Thyroid gland (tissue), 4 donors: ENCODE data around the gene FEM1C. TPM values are rescaled to one million over a fixed set of nuclear protein-coding genes. Genes with fewer than 3 reads are reported as not detected.

ENCODE experiments used
- small RNA-seq: library from RNA; depleted of rRNA; stranded (forward); fragments of <200 nt; gene quantifications from one replicate; pipeline ENCODE3, GENCODE V24; 2016
- total RNA-seq, 4 donors: library from RNA; depleted of rRNA; stranded (reverse); fragments of >200 nt; gene quantifications; one replicate each; pipeline ENCODE4 v1.2.3, GENCODE V29; 2016

Gene FEM1C
- total RNA-seq, 4 donors from 2014 or later = 10.5 to 19.2 (median 14.2) TPM

Small RNA genes lying within 50 kb of the gene (small RNA-seq; reads per million reads assigned to genes)
- gene AC008628.1 (not detected), gene AC008628.2 (not detected)

Other genes with a start within 250 kb of the FEM1C start
- gene CCDC112, start 248.1 kb downstream of the FEM1C start, total RNA-seq = 1 to 10 TPM; 3.3 to 4.9 (median 3.8) TPM
- gene TICAM2, start 57.7 kb upstream of the FEM1C start, total RNA-seq = 1 to 10 TPM; 1.1 to 2.0 (median 1.5) TPM
- 100 to 1,000 TPM; 137 to 198 (median 168) TPM for gene TMED7, start 81.3 kb upstream of the FEM1C start, total RNA-seq